Nucleus accumbens (tissue), 56 donors: ENCODE measurements around the gene BTBD2.
A peak's percentile ranks its signal among the peaks of the same experiment; 100 is the strongest.

Experiments
- DNase-seq, 56 donors: peaks; one replicate each; lab custom pipeline; 2025; lab: John Stamatoyannopoulos, UW

BTBD2 gene

DNA sequence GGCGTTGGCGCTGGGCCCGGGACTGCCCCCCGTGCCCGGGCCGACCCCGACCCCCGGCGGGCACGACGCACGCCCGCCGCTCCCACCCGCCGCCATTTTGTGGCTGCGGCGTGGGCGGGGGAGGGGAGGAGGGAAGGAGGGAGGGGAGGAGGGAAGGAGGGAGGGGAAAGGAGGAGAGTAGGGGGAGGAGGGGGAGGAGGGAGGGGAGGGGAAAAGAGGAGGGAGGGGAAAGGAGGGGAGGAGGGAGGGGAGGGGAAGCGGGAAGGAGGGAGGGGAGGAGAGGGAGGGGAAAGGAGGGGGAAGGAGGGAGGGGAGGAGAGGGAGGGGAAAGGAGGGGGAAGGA is at the start of gene BTBD2:
Gene BTBD2, minus strand, starts transcription at position 107 of the 343 bp plus-strand sequence. Its CDS starts 11 bp downstream, at position 96.
- DNase-seq, result peak in 44 of 56 donors; percentile 8 to 82 (median 44)

DNA sequence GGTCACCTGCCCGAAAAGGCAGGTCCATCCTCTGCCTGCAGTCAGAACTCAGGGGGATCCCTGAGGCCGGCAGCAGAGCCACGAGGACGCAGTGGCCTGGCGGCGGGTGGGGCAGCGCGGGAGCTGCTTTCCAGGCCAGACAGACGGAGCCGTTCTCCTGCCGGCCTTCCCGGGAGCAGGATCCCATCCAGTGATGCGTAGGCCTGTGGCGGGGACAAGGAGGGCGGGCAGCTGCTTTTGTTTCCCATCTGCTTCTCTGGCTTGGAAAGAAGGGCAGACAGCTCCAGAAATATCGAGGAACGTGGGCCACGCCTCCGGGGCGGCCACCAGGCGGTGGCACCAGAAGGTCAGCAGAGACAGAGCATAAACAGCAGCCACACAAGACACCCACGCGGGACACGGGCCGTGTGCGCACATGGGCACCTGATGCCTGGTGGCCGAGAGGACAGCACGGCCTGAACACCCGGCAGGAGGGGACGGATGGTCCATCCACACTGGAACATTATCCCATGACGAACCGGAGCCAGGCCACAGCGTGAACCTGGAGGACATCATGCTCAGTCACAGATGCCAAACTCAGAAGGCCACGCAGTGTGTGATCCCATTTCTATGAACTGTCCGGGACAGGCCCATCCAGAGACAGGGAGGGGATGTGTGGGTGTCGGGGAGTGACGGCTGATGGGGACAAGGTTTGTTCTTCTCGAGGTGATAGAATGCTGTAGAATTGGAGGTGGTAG is 49.4 kb upstream of the BTBD2 start:
- peak in 17 of 56 donors; percentile 6 to 77 (median 37) for DNase-seq

DNA sequence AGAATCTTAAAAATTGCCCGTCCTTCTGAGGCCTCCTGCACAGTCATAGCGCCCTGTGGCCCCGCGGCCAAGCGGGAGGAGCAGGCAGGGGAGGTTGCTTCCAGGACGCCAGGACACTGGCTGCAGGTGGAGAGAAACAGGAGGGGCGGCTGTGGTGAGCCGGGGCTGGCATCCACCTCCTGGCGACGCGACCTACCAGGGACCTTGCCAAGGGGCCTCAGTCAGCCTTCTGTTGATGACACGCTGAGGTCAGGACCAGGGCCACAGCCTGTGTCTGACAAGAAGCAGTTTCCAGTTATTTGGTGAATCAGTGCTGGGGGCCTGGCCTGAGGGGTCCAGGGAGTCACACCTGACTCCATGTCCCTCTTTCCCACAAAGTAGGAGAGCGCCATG is 48.9 kb upstream of the BTBD2 start:
- no peak for DNase-seq

GRCh38 chr19:2063824-2064223 is 48.3 kb upstream of the BTBD2 start:
- no peak for DNase-seq

GRCh38 chr19:2062770-2063169 is 47.3 kb upstream of the BTBD2 start:
- no peak for DNase-seq

- no peak for DNase-seq
These were observed 46.8 kb upstream of the BTBD2 start for GRCh38 chr19:2062389-2062729.

DNA sequence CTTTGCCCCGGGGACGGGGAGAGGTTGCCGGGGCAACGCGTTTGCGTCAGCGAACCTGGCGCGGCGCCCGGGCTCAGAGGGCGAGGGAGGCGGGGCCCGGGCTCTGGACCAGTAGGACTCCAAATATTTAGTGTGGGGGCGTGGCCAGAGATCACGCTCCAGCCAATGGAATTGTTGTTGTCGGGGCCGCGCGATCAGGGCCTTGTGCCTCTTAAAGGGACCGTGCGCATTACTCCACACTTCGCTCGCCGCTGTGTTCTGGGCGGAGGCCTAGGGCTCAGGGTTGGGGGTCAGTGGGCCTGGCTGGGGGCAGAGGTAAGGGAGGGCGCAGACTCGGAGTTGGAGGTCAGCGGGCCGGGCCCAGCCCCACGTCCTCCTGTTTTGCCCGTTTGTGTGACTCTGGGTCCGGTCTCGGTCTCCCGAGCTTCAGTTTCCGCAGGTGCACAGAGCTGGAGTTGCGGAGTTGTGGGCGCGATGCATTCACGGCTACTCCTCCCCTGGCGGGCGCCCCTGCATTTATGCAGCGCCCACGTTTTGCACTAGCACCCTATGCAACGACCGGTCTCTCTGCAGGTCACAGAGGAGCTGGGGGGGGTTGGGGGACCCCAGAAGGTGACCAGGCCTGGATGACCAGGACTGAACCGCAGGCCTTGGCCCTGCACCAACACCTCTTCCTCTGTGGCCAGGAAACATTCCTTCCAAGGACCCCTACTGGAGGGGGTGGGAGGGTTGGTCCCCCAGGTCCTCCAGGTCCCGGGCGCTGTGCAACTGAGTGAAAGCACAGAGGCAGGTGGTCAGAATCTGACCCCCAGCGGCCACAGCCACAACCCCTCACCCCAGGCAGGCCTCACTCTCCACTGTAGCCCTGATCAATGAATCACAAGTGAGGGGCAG is 46.2 kb upstream of the BTBD2 start:
- peak; percentile 85 to 100 (median 96) for DNase-seq

DNA sequence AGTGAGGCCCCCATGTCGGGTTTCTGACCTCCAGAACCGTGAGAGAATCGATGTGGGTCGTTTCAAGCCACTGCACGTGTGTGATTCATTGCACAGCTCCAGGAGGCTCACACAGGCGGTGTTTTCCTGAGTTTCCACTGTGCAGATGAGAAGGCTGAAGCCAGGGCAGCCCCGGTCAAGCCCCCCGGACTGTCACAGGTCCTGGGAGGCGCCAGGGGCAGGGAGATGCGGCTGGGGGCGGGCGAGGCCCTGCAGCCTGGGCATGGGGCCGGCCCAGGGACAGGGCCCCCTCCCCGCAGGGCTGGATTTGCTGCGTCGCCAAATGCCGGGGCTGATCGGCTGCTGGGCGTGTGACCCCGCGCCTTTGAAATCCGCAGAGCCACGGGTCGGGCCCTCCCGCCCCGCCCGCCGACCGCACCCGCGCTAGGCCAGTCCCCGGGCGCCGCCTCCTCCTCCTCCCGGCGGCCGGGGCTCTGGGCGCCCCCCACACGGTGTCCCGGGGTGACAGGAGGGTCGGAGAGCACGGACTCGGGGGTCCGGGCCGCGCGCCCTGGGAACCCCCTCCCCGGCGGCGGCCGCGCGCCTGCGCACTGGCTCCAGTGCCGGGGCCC is 45.5 kb upstream of the BTBD2 start:
- peak in 37 of 56 donors; percentile 48 to 87 (median 72) for DNase-seq

- peak in 34 of 56 donors; percentile 12 to 80 (median 44) for DNase-seq
These were observed 44.1 kb upstream of the BTBD2 start for GRCh38 chr19:2059422-2060201.

DNA sequence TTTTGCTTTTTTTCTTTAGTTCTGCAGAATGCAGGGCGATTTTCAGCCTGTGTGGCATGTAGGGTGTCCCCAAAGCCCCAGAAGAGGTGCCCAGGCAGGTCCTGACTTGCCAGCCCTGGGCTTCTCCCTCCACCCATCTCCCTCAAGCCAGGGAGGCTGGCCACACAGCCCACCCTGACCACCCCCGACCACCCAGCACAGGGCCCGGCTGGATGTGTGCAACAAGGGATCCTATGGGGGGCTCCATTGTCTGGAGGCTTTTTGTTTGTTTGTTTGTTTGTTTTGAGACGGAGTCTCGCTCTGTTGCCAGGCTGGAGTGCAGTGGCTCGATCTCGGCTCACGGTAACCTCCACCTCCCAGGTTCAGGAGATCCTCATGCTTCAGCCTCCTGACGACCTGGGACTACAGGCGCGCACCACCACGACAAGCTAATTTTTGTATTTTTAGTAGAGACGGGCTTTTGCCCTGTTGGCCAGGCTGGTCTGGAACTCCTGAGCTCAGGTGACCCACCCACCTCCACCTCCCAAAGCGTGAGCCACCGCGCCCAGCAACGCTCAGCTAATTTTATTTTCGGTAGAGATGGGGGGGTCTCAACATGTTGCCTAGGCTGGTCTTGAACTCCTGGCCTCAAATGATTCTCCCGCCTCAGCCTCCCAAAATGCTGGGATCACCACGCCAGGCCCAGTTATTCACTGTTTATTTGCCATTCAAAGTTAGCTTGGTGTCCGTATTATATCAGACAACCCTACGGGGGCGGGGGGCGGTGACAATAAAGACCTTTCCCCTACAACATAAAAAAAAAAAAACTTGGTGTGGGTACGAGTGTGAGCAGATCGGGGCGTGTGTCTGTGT is 43.3 kb upstream of the BTBD2 start:
- no peak for DNase-seq

DNA sequence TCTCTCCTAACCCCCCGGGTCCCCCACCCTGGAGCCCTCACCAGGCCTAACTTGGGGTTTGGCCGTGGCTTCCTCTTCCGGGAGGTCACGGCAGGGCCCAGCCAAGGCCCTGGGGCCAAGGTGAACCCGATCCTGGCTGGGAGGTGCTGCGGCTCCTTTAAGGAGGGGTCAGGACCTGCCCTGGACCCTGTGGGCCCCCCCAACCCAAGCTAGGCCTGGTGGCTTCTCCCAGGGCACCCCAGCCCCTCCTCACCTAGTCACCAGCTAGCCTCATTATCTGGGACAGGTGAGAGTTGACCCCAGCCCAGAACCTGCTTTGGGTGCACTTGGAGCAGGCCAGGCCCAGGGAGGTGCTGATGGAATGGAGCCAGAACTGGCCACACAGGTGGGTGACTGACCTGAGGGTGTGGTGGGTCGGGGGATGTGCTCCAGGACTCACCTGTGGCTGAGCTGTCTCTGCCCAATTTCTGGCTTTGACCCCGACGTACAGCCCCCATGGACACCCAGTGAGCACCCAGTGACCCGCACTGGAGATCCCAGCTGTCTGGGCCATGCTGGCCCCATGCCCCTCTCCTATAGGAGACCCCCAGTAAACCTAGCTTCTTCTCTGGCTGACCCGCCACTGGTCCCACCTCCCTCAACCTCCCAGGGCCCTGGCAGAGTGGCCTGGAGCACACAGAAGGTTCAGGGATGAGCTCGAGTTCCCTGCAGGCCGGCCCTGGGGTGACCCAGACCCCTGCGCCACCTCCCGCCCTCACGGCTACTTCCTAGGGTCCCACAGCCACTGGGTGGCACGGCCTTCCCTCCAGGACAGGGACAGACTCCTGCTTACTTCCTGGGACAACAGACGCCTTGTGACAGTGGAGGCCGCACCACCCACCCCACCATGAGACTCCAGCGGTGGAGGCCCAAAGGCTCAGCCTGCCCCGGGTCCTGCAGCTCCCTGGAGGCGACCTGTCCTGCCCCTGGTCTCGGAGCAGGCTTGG is 42.3 kb upstream of the BTBD2 start:
- DNase-seq, result no peak

- DNase-seq, result no peak
These were observed 41.3 kb upstream of the BTBD2 start for GRCh38 chr19:2056837-2057192.

- peak in 1 of 56 donors; percentile 8 for DNase-seq
These were observed 40.7 kb upstream of the BTBD2 start for GRCh38 chr19:2055931-2056836.

DNA sequence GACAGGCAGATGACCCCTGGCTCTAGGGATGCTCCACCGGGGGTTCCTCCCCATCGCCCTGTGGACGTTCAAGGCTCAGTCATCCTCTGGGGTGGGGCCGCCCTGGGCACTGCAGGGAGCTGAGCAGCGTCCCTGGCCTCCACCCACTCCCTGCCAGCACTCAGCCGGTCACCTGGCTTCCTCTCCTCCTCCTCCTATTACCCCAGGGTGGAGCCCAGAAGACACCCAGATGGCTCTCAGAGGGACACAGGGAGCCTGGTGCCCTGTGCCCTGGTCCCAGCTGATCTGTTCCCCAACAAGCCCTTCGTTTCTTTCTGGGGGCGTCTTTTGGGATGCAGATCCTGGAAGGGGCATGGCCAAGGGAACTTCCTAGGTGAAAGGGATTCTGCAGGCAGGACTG is 39.2 kb upstream of the BTBD2 start:
- no peak for DNase-seq

- DNase-seq, result no peak
These were observed 38.3 kb upstream of the BTBD2 start for GRCh38 chr19:2053601-2054389.
